DND-41 (cell line): Measurements from ENCODE around the gene GRK3.
A peak's percentile ranks its signal among the peaks of the same experiment; 100 is the strongest.

ENCODE experiments used
- ATAC-seq: fragments of 200-7000 bp; cut with Tn5 transposase; 3 replicates; pipeline ENCODE4 v1.9.1; 2021; ENCODE audit warnings: low read depth; ENCODE audit not compliant: insufficient read depth
- DNase-seq: peaks from one replicate; pipeline ENCODE4 v3.0.0-alpha.2; 2020
- H2AFZ ChIP-seq: 2 replicates; pipeline ENCODE4 v1.6.0; 2012; ENCODE audit warnings: low read depth, low read length
- H3K27ac ChIP-seq: 2 replicates; pipeline ENCODE4 v1.5.1; 2012; ENCODE audit warnings: low read length, inconsistent platforms
- H3K27me3 ChIP-seq: fragments of 200-600 bp; sonication (generic); 2 replicates; pipeline ENCODE4 v1.6.0; 2012; ENCODE audit warnings: low read length, mild to moderate bottlenecking, inconsistent platforms; ENCODE audit not compliant: insufficient read depth, poor library complexity
- H3K36me3 ChIP-seq: 2 replicates; pipeline ENCODE4 v1.5.1; 2012; ENCODE audit warnings: low read length, inconsistent platforms; ENCODE audit not compliant: insufficient read depth
- H3K4me1 ChIP-seq: 2 replicates; pipeline ENCODE4 v1.5.1; 2012; ENCODE audit warnings: mild to moderate bottlenecking, low read length; ENCODE audit not compliant: insufficient read depth
- H3K4me2 ChIP-seq: 2 replicates; pipeline ENCODE4 v1.6.0; 2012; ENCODE audit warnings: mild to moderate bottlenecking, moderate library complexity, low read length, inconsistent platforms; ENCODE audit not compliant: insufficient read depth
- H3K4me3 ChIP-seq, 2 experiments: fragments of 200-600 bp in 1 of 2; shearing (Covaris generic) in 1 of 2; 2 replicates each; pipeline ENCODE4 v1.5.1; 2012 to 2016; ENCODE audit warnings: inconsistent platforms in 2 of 2, low read length in 2 of 2, mild to moderate bottlenecking in 2 of 2, low read depth in 1 of 2, moderate library complexity in 1 of 2
- H3K79me2 ChIP-seq: 2 replicates; pipeline ENCODE4 v1.6.0; 2012; ENCODE audit warnings: low read length, inconsistent platforms; ENCODE audit not compliant: insufficient read depth
- H3K9ac ChIP-seq: 2 replicates; pipeline ENCODE4 v1.6.0; 2012; ENCODE audit warnings: low read depth, mild to moderate bottlenecking, inconsistent platforms, low read length, moderate library complexity
- H3K9me3 ChIP-seq: 2 replicates; pipeline ENCODE4 v1.5.1; 2012; ENCODE audit warnings: low read length, moderate library complexity, mild to moderate bottlenecking, inconsistent platforms; ENCODE audit not compliant: insufficient read depth, severe bottlenecking
- H4K20me1 ChIP-seq: 2 replicates; pipeline ENCODE4 v1.6.0; 2012; ENCODE audit warnings: low read length; ENCODE audit not compliant: insufficient read depth
- EZH2 ChIP-seq: IDR thresholded peaks from 3 replicates; pipeline ENCODE4 v1.6.1; 2012; ENCODE audit warnings: borderline replicate concordance, low read depth, mild to moderate bottlenecking, moderate library complexity, low read length, inconsistent platforms; ENCODE audit not compliant: severe bottlenecking
- TF ChIP-seq, protein P1 (sequence below): IDR thresholded peaks from 2 replicates; pipeline ENCODE4 v1.5.1; 2012; ENCODE audit warnings: borderline replicate concordance, low read length, moderate library complexity, mild to moderate bottlenecking; ENCODE audit not compliant: poor library complexity, severe bottlenecking; ENCODE audit errors: extremely low read depth

GRK3 gene

DNA sequence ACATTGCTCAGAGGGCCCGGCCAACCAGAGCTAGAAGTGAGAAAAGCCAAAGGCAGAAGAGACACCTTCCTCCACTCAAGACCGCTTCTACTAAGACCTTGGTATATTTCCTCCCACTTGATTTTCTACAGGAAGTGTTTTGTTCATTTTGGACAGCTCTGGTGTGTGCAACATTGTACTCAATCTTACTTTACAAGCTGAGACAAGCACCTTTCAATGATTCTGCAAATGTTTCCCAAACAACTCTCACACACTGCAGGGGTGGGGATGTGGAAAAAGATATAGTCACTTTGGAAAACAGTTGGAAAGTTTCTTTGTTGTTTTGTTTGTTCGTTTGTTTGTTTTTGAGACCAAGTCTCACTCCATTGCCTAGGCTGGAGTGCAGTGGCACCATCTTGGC is 193.2 kb downstream of the GRK3 start:
- DNase-seq, result no peak
- no peak for ATAC-seq
- no peak overlapping the region for H3K4me2 ChIP-seq
- H3K27ac ChIP-seq, result no peak overlapping the region
- no peaks in the 10 kb centered on the region for H3K27me3 ChIP-seq
- H2AFZ ChIP-seq, result 0 out of 2 replicates have a peak overlapping the region, but pooled peaks have one; percentile 8
- no peaks in the 10 kb centered on the region for H4K20me1 ChIP-seq
- H3K79me2 ChIP-seq, result no peaks in the 10 kb centered on the region
- H3K4me1 ChIP-seq, result 0 out of 2 replicates have a peak, but pooled peaks cover 3% of the 10 kb centered on the region
- H3K9ac ChIP-seq, result no peak overlapping the region
- H3K36me3 ChIP-seq, result no peaks in the 10 kb centered on the region
- no peaks in the 10 kb centered on the region for H3K9me3 ChIP-seq
- H3K4me3 ChIP-seq, result no peak overlapping the region
- no peak for TF ChIP-seq EZH2
- TF ChIP-seq, protein P1, sequence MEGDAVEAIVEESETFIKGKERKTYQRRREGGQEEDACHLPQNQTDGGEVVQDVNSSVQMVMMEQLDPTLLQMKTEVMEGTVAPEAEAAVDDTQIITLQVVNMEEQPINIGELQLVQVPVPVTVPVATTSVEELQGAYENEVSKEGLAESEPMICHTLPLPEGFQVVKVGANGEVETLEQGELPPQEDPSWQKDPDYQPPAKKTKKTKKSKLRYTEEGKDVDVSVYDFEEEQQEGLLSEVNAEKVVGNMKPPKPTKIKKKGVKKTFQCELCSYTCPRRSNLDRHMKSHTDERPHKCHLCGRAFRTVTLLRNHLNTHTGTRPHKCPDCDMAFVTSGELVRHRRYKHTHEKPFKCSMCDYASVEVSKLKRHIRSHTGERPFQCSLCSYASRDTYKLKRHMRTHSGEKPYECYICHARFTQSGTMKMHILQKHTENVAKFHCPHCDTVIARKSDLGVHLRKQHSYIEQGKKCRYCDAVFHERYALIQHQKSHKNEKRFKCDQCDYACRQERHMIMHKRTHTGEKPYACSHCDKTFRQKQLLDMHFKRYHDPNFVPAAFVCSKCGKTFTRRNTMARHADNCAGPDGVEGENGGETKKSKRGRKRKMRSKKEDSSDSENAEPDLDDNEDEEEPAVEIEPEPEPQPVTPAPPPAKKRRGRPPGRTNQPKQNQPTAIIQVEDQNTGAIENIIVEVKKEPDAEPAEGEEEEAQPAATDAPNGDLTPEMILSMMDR, result no peak

DNA sequence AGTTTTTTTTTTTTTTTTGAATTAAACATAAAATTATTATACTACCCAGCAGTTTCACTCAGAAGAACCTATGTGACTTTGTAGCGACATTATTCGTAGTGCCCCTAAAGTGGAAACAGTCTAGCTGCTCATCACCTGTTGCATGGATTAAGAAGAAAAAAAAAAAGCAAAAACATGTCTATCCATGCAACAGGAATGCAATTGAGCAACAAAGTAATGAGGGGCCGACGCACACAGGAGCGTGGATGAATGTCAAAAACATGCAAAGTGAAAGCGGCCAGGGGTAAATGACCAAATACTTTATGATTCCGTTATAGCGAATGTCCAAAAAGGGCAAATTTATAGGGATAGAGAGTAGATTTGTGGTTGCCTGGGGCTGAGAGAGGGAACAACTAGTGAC is 193.8 kb downstream of the GRK3 start:
- Histone ChIP-seq H4K20me1 (no peaks in the 10 kb centered on the region), H3K9ac (no peak overlapping the region), H3K9me3 (no peaks in the 10 kb centered on the region), H3K4me2 (no peak overlapping the region), H3K36me3 (no peaks in the 10 kb centered on the region), H2AFZ (no peak overlapping the region), H3K4me1 (0 out of 2 replicates have a peak, but pooled peaks cover 3% of the 10 kb centered on the region), H3K27ac (no peak overlapping the region), H3K79me2 (no peaks in the 10 kb centered on the region), H3K27me3 (no peaks in the 10 kb centered on the region), H3K4me3 (no peak overlapping the region)
- DNase-seq (no peak), ATAC-seq (no peak)
- TF ChIP-seq, protein P1, result no peak
- no peak for TF ChIP-seq EZH2

DNA sequence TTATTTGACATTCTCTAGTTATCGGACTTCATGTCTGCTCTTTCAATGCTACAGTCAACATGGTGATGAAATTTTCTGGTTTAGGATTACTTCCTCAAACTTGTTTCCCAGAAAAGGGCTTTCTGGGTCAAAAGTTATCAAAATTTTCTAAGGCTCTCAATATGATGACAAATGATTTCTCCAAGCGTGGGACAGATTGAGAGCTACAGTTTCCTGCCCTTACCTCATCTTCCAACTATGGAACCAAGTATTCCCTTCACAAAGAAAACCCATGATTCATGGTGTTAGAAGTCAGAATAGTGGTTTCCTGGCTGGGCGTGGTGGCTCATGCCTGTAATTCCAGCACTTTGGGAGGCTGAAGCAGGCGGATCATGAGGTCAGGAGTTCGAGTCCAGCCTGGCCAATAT is 195.4 kb downstream of the GRK3 start:
- H3K79me2 ChIP-seq, result no peaks in the 10 kb centered on the region
- no peak overlapping the region for H3K9ac ChIP-seq
- no peaks in the 10 kb centered on the region for H3K27me3 ChIP-seq
- DNase-seq (no peak), ATAC-seq (no peak)
- TF ChIP-seq, protein P1, result no peak
- no peak for TF ChIP-seq EZH2
- no peaks in the 10 kb centered on the region for H3K36me3 ChIP-seq
- no peak overlapping the region for H2AFZ ChIP-seq
- H3K4me1 ChIP-seq, result 0 out of 2 replicates have a peak, but pooled peaks cover 3% of the 10 kb centered on the region
- H3K4me3 ChIP-seq, result no peak overlapping the region
- H4K20me1 ChIP-seq, result no peaks in the 10 kb centered on the region
- H3K9me3 ChIP-seq, result no peaks in the 10 kb centered on the region
- H3K27ac ChIP-seq, result no peak overlapping the region
- no peak overlapping the region for H3K4me2 ChIP-seq

DNA sequence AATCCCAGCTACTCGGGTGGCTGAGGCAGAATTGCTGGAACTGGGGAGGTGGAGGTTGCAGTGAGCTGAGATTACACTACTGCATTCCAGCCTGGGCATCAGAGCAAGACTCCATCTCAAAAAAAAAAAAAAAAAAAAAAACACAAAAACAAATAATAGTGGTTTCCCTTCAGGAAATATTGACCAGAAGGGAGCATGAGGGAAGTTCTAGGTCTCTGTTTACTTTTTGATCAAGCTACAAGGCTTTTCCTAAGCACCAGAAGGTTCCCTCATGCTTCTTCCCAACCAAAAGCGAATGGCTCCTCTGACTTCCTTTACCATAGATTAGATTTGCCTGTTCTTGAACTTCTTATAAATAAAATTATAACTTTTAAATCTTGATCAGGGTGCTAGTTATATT is 195.8 kb downstream of the GRK3 start:
- DNase-seq, result no peak
- Histone ChIP-seq H4K20me1 (no peaks in the 10 kb centered on the region), H3K36me3 (no peaks in the 10 kb centered on the region), H3K79me2 (no peaks in the 10 kb centered on the region), H3K27ac (no peak overlapping the region), H3K4me2 (no peak overlapping the region), H3K4me3 (no peak overlapping the region), H3K27me3 (no peaks in the 10 kb centered on the region), H2AFZ (no peak overlapping the region), H3K9ac (no peak overlapping the region), H3K4me1 (0 out of 2 replicates have a peak, but pooled peaks cover 3% of the 10 kb centered on the region), H3K9me3 (no peaks in the 10 kb centered on the region)
- no peak for ATAC-seq
- TF ChIP-seq EZH2, result no peak
- TF ChIP-seq, protein P1, result no peak
